ENCODE data around the gene MFSD2B.

Gene MFSD2B

GRCh38 chr2:24055750-24056149 lies 45.9 kb downstream of the MFSD2B start:
- no peak overlapping the region for H2AFZ ChIP-seq (ENCODE audit: low read length)
- H2BK5ac ChIP-seq (ENCODE audit: low read length) = no peak overlapping the region
- H3K9me3 ChIP-seq (replicated peaks in 1 of 2; ENCODE audit: control insufficient read depth in 2 of 2, insufficient read depth in 1 of 2, low read depth in 1 of 2, low read length in 2 of 2) = no peaks in the 10 kb centered on the region
- H3K27ac ChIP-seq (replicated peaks; ENCODE audit: low read length) = no peak overlapping the region
- no peaks in the 10 kb centered on the region for H3K79me1 ChIP-seq (ENCODE audit: low read depth, low read length)
- no peak overlapping the region for H2BK12ac ChIP-seq (ENCODE audit: low read length)
- H3K23ac ChIP-seq (ENCODE audit: low read depth, low read length, poor library complexity) = no peak overlapping the region
- no peak overlapping the region for H3K4me2 ChIP-seq (ENCODE audit: insufficient read depth, low read length, poor library complexity, severe bottlenecking)
- H3K9ac ChIP-seq (ENCODE audit: low read depth, low read length, poor library complexity) = no peak overlapping the region
- no CpG with 5 or more reads among the region's 6 CpGs for WGBS, 2 donors (ENCODE audit: extremely low coverage in 2 of 2, insufficient read length in 2 of 2, insufficient replicate concordance in 1 of 2)
- no peaks in the 10 kb centered on the region for H3K36me3 ChIP-seq (replicated peaks in 1 of 2; ENCODE audit: control insufficient read depth in 2 of 2, insufficient read depth in 2 of 2, low read length in 2 of 2)
- H3K27me3 ChIP-seq (ENCODE audit: control insufficient read depth in 3 of 3, insufficient read depth in 3 of 3, low read depth in 1 of 3, low read length in 3 of 3) = peaks cover 0 to under 1% (median 0%) of the 10 kb centered on the region in 3 experiments
- H3K4ac ChIP-seq (ENCODE audit: low read length) = no peak overlapping the region
- no peak overlapping the region for H2BK15ac ChIP-seq (ENCODE audit: low read length)
- no peak overlapping the region for H4K8ac ChIP-seq (ENCODE audit: low read depth, low read length)
- H3K4me3 ChIP-seq (ENCODE audit: low read length in 2 of 2) = no peak overlapping the region
- no peak overlapping the region for H3K14ac ChIP-seq (ENCODE audit: low read length)
- no peak overlapping the region for H3K18ac ChIP-seq (ENCODE audit: low read length)
- H2AK5ac ChIP-seq (ENCODE audit: low read depth, low read length) = no peak overlapping the region
- no peak overlapping the region for H4K91ac ChIP-seq (ENCODE audit: low read depth, low read length, poor library complexity)
- no peak for DNase-seq (ENCODE audit: low spot score)
- H3K4me1 ChIP-seq (ENCODE audit: control insufficient read depth in 2 of 2, insufficient read depth in 1 of 2, low read depth in 1 of 2, low read length in 2 of 2) = no peaks in the 10 kb centered on the region
- H2BK120ac ChIP-seq (ENCODE audit: low read depth, low read length) = no peak overlapping the region

- Histone ChIP-seq H4K91ac (ENCODE audit: low read depth, low read length, poor library complexity) (no peak overlapping the region), H3K36me3 (replicated peaks in 1 of 2; ENCODE audit: control insufficient read depth in 2 of 2, insufficient read depth in 2 of 2, low read length in 2 of 2) (peaks cover 3 to 9% of the 10 kb centered on the region in 2 donors), H3K4me3 (ENCODE audit: low read length in 2 of 2) (no peak overlapping the region), H3K14ac (ENCODE audit: low read length) (no peak overlapping the region), H3K27me3 (ENCODE audit: control insufficient read depth in 3 of 3, insufficient read depth in 3 of 3, low read depth in 1 of 3, low read length in 3 of 3) (no peaks in the 10 kb centered on the region), H2BK15ac (ENCODE audit: low read length) (no peak overlapping the region), H3K23ac (ENCODE audit: low read depth, low read length, poor library complexity) (no peak overlapping the region), H2BK12ac (ENCODE audit: low read length) (no peak overlapping the region), H3K4ac (ENCODE audit: low read length) (no peak overlapping the region), H3K9ac (ENCODE audit: low read depth, low read length, poor library complexity) (no peak overlapping the region), H3K18ac (ENCODE audit: low read length) (no peak overlapping the region), H2BK5ac (ENCODE audit: low read length) (no peak overlapping the region), H3K79me1 (ENCODE audit: low read depth, low read length) (no peaks in the 10 kb centered on the region), H3K4me2 (ENCODE audit: insufficient read depth, low read length, poor library complexity, severe bottlenecking) (no peak overlapping the region), H3K4me1 (ENCODE audit: control insufficient read depth in 2 of 2, insufficient read depth in 1 of 2, low read depth in 1 of 2, low read length in 2 of 2) (no peaks in the 10 kb centered on the region), H2AFZ (ENCODE audit: low read length) (no peak overlapping the region), H3K9me3 (replicated peaks in 1 of 2; ENCODE audit: control insufficient read depth in 2 of 2, insufficient read depth in 1 of 2, low read depth in 1 of 2, low read length in 2 of 2) (no peaks in the 10 kb centered on the region), H4K8ac (ENCODE audit: low read depth, low read length) (no peak overlapping the region), H2AK5ac (ENCODE audit: low read depth, low read length) (no peak overlapping the region), H2BK120ac (ENCODE audit: low read depth, low read length) (no peak overlapping the region), H3K27ac (replicated peaks; ENCODE audit: low read length) (no peak overlapping the region)
- WGBS, 2 donors (ENCODE audit: extremely low coverage in 2 of 2, insufficient read length in 2 of 2, insufficient replicate concordance in 1 of 2) = no CpG with 5 or more reads among the region's 4 CpGs
- DNase-seq (ENCODE audit: low spot score) = no peak
These were observed 48.8 kb downstream of the MFSD2B start for GRCh38 chr2:24058564-24059271.

DNA sequence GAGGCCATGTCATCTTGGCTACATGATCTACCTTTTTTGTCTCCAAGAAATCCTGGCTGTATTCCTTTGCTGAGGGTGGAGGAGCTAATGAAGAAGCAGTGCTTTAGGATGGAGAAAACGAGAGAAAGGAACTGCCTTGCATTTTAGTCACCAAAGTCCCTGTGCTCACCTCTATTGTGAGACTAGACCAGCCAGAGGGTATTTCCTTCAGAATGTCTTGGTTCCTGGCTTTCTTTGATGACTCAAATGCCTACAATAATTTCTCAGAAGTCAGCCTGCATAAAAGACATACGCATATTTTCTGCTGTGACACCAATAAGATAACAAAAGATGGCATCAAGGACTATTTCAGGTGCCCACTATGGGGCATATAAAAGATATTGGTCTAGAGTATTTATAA lies 55.5 kb downstream of the MFSD2B start:
- H3K23ac ChIP-seq (ENCODE audit: low read depth, low read length, poor library complexity) = no peak overlapping the region
- H3K18ac ChIP-seq (ENCODE audit: low read length) = no peak overlapping the region
- no peak overlapping the region for H3K4me2 ChIP-seq (ENCODE audit: insufficient read depth, low read length, poor library complexity, severe bottlenecking)
- H3K14ac ChIP-seq (ENCODE audit: low read length) = no peak overlapping the region
- no CpG with 5 or more reads among the region's 2 CpGs for WGBS, 2 donors (ENCODE audit: extremely low coverage in 2 of 2, insufficient read length in 2 of 2, insufficient replicate concordance in 1 of 2)
- H4K91ac ChIP-seq (ENCODE audit: low read depth, low read length, poor library complexity) = no peak overlapping the region
- no peak overlapping the region for H2AK5ac ChIP-seq (ENCODE audit: low read depth, low read length)
- H2BK120ac ChIP-seq (ENCODE audit: low read depth, low read length) = no peak overlapping the region
- no peaks in the 10 kb centered on the region for H3K79me1 ChIP-seq (ENCODE audit: low read depth, low read length)
- no peak overlapping the region for H2BK5ac ChIP-seq (ENCODE audit: low read length)
- H2AFZ ChIP-seq (ENCODE audit: low read length) = no peak overlapping the region
- no peaks in the 10 kb centered on the region for H3K4me1 ChIP-seq (ENCODE audit: control insufficient read depth in 2 of 2, insufficient read depth in 1 of 2, low read depth in 1 of 2, low read length in 2 of 2)
- no peaks in the 10 kb centered on the region for H3K27me3 ChIP-seq (ENCODE audit: control insufficient read depth in 3 of 3, insufficient read depth in 3 of 3, low read depth in 1 of 3, low read length in 3 of 3)
- H2BK15ac ChIP-seq (ENCODE audit: low read length) = no peak overlapping the region
- no peaks in the 10 kb centered on the region for H3K9me3 ChIP-seq (replicated peaks in 1 of 2; ENCODE audit: control insufficient read depth in 2 of 2, insufficient read depth in 1 of 2, low read depth in 1 of 2, low read length in 2 of 2)
- H3K4me3 ChIP-seq (ENCODE audit: low read length in 2 of 2) = no peak overlapping the region
- no peak overlapping the region for H3K27ac ChIP-seq (replicated peaks; ENCODE audit: low read length)
- DNase-seq (ENCODE audit: low spot score) = no peak
- H3K4ac ChIP-seq (ENCODE audit: low read length) = no peak overlapping the region
- H2BK12ac ChIP-seq (ENCODE audit: low read length) = no peak overlapping the region
- H4K8ac ChIP-seq (ENCODE audit: low read depth, low read length) = no peak overlapping the region
- no peak overlapping the region for H3K9ac ChIP-seq (ENCODE audit: low read depth, low read length, poor library complexity)
- peaks cover 15 to 62% of the 10 kb centered on the region in 2 donors for H3K36me3 ChIP-seq (replicated peaks in 1 of 2; ENCODE audit: control insufficient read depth in 2 of 2, insufficient read depth in 2 of 2, low read length in 2 of 2)

- Histone ChIP-seq H3K9me3 (replicated peaks in 1 of 2; ENCODE audit: control insufficient read depth in 2 of 2, insufficient read depth in 1 of 2, low read depth in 1 of 2, low read length in 2 of 2) (no peaks in the 10 kb centered on the region), H2AK5ac (ENCODE audit: low read depth, low read length) (no peak overlapping the region), H3K4me3 (ENCODE audit: low read length in 2 of 2) (no peak overlapping the region), H3K23ac (ENCODE audit: low read depth, low read length, poor library complexity) (no peak overlapping the region), H2BK15ac (ENCODE audit: low read length) (no peak overlapping the region), H3K9ac (ENCODE audit: low read depth, low read length, poor library complexity) (no peak overlapping the region), H3K4me2 (ENCODE audit: insufficient read depth, low read length, poor library complexity, severe bottlenecking) (no peak overlapping the region), H3K79me1 (ENCODE audit: low read depth, low read length) (no peaks in the 10 kb centered on the region), H4K8ac (ENCODE audit: low read depth, low read length) (no peak overlapping the region), H2BK5ac (ENCODE audit: low read length) (no peak overlapping the region), H3K4me1 (ENCODE audit: control insufficient read depth in 2 of 2, insufficient read depth in 1 of 2, low read depth in 1 of 2, low read length in 2 of 2) (peaks cover 2 to 6% of the 10 kb centered on the region in 2 donors), H3K14ac (ENCODE audit: low read length) (no peak overlapping the region), H3K27ac (replicated peaks; ENCODE audit: low read length) (no peak overlapping the region), H3K4ac (ENCODE audit: low read length) (no peak overlapping the region), H4K91ac (ENCODE audit: low read depth, low read length, poor library complexity) (no peak overlapping the region), H2BK12ac (ENCODE audit: low read length) (no peak overlapping the region), H3K27me3 (ENCODE audit: control insufficient read depth in 3 of 3, insufficient read depth in 3 of 3, low read depth in 1 of 3, low read length in 3 of 3) (no peaks in the 10 kb centered on the region), H2AFZ (ENCODE audit: low read length) (no peak overlapping the region), H3K36me3 (replicated peaks in 1 of 2; ENCODE audit: control insufficient read depth in 2 of 2, insufficient read depth in 2 of 2, low read length in 2 of 2) (peaks cover 9 to 74% of the 10 kb centered on the region in 2 donors), H3K18ac (ENCODE audit: low read length) (no peak overlapping the region), H2BK120ac (ENCODE audit: low read depth, low read length) (no peak overlapping the region)
- DNase-seq (ENCODE audit: low spot score) = no peak
- WGBS, 2 donors (ENCODE audit: extremely low coverage in 2 of 2, insufficient read length in 2 of 2, insufficient replicate concordance in 1 of 2) = no CpG with 5 or more reads among the region's 4 CpGs
These were observed 62.4 kb downstream of the MFSD2B start for GRCh38 chr2:24072259-24072658.
